Measurements from ENCODE around the gene IL12RB1.

IL12RB1 gene

GRCh38 chr19:18029617-18030338, 57.0 kb downstream of the IL12RB1 start:
- ChIA-PET POLR2A (no interaction called here), CTCF (interaction anchor here (1.1 to 1.9 kb wide), 2 partner anchors 10 to 13 kb away, joined by 3 to 4 read pairs; no protein-coding TSS in a partner anchor)
- no peak for DNase-seq (ENCODE audit: extremely low spot score)
- TF ChIP-seq, protein P1, sequence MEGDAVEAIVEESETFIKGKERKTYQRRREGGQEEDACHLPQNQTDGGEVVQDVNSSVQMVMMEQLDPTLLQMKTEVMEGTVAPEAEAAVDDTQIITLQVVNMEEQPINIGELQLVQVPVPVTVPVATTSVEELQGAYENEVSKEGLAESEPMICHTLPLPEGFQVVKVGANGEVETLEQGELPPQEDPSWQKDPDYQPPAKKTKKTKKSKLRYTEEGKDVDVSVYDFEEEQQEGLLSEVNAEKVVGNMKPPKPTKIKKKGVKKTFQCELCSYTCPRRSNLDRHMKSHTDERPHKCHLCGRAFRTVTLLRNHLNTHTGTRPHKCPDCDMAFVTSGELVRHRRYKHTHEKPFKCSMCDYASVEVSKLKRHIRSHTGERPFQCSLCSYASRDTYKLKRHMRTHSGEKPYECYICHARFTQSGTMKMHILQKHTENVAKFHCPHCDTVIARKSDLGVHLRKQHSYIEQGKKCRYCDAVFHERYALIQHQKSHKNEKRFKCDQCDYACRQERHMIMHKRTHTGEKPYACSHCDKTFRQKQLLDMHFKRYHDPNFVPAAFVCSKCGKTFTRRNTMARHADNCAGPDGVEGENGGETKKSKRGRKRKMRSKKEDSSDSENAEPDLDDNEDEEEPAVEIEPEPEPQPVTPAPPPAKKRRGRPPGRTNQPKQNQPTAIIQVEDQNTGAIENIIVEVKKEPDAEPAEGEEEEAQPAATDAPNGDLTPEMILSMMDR (IDR thresholded peaks at IDR 0.05; ENCODE audit: control extremely low read depth, extremely low read depth, low read depth, missing control alignments): no peak

DNA sequence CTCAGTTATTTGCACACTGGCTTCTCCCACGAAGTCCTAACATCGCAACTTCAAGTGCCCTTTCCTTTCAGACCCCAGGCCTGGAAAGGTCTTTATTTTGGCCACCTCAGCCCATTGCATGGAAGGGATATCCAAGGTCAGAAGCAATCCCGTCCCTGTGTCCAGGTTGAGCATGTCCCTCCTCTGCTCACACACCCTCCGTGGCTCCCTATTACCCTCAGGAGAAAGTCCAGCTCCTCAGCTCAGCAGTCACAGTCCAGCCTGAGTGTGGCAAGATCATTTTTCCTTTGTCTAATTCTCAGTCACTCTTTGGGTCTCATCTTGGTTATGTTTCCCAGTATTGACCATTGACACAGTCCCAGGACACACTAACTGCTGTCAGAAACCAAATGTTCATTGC, 59.6 kb downstream of the IL12RB1 start:
- CTCF ChIA-PET: interaction anchor here (1.6 kb wide), 1 partner anchor 32 kb away, joined by 3 read pairs; no protein-coding TSS in a partner anchor
- TF ChIP-seq, protein P1 (IDR thresholded peaks at IDR 0.05; ENCODE audit: control extremely low read depth, extremely low read depth, low read depth, missing control alignments): no peak
- DNase-seq (ENCODE audit: extremely low spot score): no peak
- POLR2A ChIA-PET: no interaction called here

DNA sequence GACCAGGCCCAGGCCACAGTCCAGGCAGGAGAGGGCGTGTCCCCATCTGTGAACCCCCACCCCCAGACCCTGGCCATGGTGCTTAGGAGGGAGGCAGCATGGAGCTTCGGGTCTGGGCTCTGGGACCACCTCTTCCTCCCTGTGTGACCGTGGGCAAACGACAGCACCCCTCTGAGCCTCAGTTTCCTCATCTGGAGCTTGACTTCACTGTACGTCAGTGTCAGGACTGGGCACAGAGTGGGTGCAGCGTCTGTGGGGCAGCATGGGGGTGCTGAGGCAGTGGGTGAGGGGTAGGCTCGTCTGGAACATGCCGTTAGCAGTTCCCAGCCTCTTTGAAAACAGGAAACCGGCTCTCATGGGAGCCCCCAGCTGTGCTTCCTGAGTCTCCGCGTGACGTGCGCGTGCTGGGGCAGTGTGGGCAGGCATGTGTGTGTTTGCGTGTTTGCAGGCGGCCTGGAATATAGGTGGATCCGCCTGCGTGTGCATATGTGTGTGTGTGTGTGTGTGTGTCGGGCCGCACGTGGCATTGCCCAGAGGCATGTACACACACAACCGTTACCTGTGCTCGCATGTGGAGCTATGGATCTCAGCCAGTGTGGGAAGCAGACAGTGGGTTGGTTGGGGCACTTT, 63.0 kb downstream of the IL12RB1 start:
- TF ChIP-seq, protein P1 (IDR thresholded peaks at IDR 0.05; ENCODE audit: control extremely low read depth, extremely low read depth, low read depth, missing control alignments): no peak
- POLR2A ChIA-PET: interaction anchor here (2.2 kb wide), 1 partner anchor 21 kb away, joined by 6 read pairs; no protein-coding TSS in a partner anchor
- CTCF ChIA-PET: interaction anchor here (0.6 to 2.2 kb wide), 7 partner anchors 11 to 86 kb away, joined by 3 to 5 read pairs (median 4); no protein-coding TSS in a partner anchor
- peak; percentile 28 for DNase-seq (ENCODE audit: extremely low spot score)

GRCh38 chr19:18021121-18021755, 65.5 kb downstream of the IL12RB1 start:
- ChIA-PET CTCF (interaction anchor here (1.4 to 1.6 kb wide), 3 partner anchors 13 to 38 kb away, joined by 3 to 5 read pairs (median 4); partner anchors contain the start of gene ARRDC2), POLR2A (no interaction called here)
- TF ChIP-seq, protein P1 (IDR thresholded peaks at IDR 0.05; ENCODE audit: control extremely low read depth, extremely low read depth, low read depth, missing control alignments): no peak
- DNase-seq (ENCODE audit: extremely low spot score): peak; percentile 40

DNA sequence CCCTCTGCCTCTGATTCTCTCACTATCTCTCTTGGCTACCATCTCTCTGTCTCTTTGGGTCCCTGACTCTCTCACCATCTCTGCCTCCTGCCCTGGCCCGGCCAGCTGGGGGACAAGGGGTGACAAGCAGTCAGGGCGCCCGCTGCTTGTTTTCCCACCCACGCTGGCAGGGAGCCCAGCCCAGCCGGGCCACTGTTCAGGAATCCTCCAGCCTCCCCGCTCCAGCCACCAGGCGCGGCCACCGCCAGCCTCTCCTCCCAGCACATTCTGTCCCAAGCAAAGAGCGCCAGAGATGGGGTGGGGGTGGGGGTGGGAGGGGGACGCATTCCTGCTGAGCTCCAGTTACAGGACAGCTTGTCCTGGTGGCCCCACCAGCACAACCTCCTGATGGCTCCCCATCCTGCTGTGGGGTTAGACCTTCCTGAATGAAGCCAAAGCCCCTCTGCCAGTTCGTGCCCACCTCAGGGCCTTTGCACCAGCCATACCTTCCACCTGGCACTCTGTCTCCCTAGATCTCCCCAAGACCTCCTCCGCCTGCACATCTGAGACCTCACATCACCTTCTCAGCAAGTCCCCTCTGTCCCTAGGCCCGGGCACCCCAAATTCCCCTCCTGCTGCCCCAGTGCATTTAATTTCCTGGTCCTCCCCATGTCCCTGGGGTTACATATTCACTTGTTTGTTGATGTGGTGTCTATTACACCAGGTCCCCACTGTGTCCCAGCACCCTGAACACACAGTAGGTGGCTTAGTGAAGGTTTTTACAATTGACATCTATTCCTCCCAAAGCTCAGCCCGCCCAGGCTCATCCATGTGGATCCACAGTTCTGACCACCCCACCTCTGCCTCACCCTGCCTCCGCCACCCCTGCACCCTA, 66.3 kb downstream of the IL12RB1 start:
- peak; percentile 14 for DNase-seq (ENCODE audit: extremely low spot score)
- ChIA-PET POLR2A (no interaction called here), CTCF (interaction anchor here (1.4 to 1.6 kb wide), 3 partner anchors 13 to 38 kb away, joined by 3 to 5 read pairs (median 4); partner anchors contain the start of gene ARRDC2)
- TF ChIP-seq, protein P1 (IDR thresholded peaks at IDR 0.05; ENCODE audit: control extremely low read depth, extremely low read depth, low read depth, missing control alignments): no peak
